ENCODE measurements around the gene YPEL1. TPM values are rescaled to one million over a fixed set of nuclear protein-coding genes. Genes with fewer than 3 reads are reported as not detected.

YPEL1 gene
- total RNA-seq, 4 donors from 2014 or later, result 1.5 to 5.1 (median 2.4) TPM

DNA sequence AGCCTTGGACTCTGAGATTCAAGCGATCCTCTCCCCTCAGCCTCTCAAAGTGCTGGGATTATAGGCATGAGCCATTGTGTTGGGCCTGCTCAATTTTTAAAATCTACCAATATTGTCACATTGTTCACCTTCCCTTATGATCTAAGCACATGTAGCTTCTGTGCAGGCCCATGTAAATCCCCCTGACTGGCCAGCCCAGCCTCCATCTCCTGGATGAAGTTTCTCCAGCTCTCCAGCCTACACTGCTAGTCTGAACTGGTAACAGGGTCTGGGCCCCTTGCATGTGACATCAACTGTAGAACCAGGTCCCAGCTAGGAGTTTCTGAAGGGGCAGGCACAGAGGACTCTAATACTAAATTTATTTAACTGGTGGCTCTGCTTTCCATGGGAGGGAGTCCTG is 32.8 kb upstream of the YPEL1 start:
- no peak for TF ChIP-seq EP300 (IDR thresholded peaks at IDR 0.05)
- H3K27me3 ChIP-seq, result no peaks in the 10 kb centered on the region
- H3K4me1 ChIP-seq, result no peaks in the 10 kb centered on the region
- no peak for DNase-seq (ENCODE audit: low spot score in 2 of 2)
- 100% methylated on average over 1 of the region's 1 CpG for WGBS
- no peak overlapping the region for H3K27ac ChIP-seq
- no peaks in the 10 kb centered on the region for H3K9me3 ChIP-seq
- H3K36me3 ChIP-seq, result peaks cover 92% of the 10 kb centered on the region
- H3K4me3 ChIP-seq, result no peak overlapping the region

DNA sequence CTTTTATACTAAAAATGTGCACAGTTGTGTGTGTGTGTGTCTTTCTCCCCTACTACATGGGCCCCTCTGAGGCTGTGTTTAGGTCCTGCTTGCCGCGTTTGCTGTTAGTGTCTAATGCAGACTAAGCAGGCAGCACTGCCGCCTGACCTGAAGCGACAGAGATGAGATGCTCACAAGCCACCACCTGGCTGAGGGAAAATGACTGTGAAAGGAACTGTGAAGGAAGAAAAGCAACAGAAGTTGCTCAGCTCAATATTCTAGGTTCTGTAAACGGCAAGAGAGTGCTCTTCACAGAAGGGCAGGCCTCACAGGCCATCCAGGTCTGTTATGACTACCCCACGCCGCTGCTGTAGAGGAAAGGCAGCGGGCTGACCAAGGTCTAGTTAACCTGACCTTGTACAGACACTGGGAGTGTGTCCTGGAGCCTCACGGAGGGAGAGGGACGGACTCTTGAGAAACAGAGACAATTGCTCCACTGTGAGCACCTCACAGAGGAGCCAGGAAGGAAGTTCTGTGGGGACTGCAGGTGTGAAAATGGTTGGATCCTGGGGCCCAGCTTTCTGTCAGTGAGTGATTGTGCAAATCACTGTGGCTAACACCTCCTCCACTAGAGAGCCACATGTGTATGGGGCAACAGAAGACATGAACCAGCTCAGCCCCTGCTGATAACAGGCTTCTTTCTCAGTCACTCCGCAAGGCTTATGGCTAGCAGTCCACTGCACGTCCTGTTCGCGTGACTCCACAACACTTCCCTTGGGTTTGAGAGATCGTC is 31.3 kb upstream of the YPEL1 start:
- no peaks in the 10 kb centered on the region for H3K4me1 ChIP-seq
- no peak overlapping the region for H3K27ac ChIP-seq
- peaks cover 97% of the 10 kb centered on the region for H3K36me3 ChIP-seq
- no peaks in the 10 kb centered on the region for H3K27me3 ChIP-seq
- no peak for DNase-seq (ENCODE audit: low spot score in 2 of 2)
- no peak for TF ChIP-seq POLR2AphosphoS5 (IDR thresholded peaks at IDR 0.05)
- no peak for TF ChIP-seq POLR2A (IDR thresholded peaks at IDR 0.05)
- TF ChIP-seq EP300 (IDR thresholded peaks at IDR 0.05), result no peak
- TF ChIP-seq, protein P1, sequence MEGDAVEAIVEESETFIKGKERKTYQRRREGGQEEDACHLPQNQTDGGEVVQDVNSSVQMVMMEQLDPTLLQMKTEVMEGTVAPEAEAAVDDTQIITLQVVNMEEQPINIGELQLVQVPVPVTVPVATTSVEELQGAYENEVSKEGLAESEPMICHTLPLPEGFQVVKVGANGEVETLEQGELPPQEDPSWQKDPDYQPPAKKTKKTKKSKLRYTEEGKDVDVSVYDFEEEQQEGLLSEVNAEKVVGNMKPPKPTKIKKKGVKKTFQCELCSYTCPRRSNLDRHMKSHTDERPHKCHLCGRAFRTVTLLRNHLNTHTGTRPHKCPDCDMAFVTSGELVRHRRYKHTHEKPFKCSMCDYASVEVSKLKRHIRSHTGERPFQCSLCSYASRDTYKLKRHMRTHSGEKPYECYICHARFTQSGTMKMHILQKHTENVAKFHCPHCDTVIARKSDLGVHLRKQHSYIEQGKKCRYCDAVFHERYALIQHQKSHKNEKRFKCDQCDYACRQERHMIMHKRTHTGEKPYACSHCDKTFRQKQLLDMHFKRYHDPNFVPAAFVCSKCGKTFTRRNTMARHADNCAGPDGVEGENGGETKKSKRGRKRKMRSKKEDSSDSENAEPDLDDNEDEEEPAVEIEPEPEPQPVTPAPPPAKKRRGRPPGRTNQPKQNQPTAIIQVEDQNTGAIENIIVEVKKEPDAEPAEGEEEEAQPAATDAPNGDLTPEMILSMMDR (IDR thresholded peaks at IDR 0.05), result no peak
- WGBS, result 89% methylated on average over 15 of the region's 15 CpGs
- H3K9me3 ChIP-seq, result no peaks in the 10 kb centered on the region
- no peak overlapping the region for H3K4me3 ChIP-seq

DNA sequence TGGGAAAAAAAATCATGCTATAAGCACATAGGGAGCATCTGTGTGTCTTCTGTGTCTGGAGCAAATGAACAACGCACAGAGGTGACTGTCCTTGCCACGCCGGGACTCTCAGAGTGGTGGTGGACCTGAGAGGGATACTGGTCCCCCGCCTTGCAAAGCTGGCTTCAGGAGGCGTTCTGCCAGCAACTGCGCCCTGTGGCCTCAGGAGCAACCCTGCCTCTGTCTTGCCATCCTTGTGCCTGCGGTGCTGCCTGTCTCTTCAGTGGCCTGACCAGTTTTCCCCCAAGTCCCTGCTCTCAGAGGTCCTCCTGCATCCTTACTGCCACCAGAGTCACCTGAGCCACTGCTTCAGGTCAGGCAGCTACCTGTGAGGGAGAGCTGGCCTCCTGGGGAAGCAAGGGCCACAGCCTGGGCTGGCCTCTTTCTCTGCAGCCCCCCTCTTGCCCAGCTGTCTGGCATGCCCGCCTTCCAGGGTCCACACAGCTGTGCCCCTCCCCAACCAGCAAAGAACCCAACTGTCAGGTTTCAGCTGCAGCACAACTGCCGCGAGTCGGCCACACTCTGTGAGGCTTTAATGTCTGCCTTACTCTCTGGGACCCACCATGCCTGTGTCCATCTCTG is 30.4 kb upstream of the YPEL1 start:
- TF ChIP-seq, protein P1 (IDR thresholded peaks at IDR 0.05), result no peak
- TF ChIP-seq EP300 (IDR thresholded peaks at IDR 0.05), result no peak
- no peak for TF ChIP-seq POLR2AphosphoS5 (IDR thresholded peaks at IDR 0.05)
- Histone ChIP-seq H3K27ac (no peak overlapping the region), H3K27me3 (no peaks in the 10 kb centered on the region), H3K9me3 (no peaks in the 10 kb centered on the region), H3K4me1 (no peaks in the 10 kb centered on the region), H3K4me3 (no peak overlapping the region), H3K36me3 (peaks cover 97% of the 10 kb centered on the region)
- 91% methylated on average over 11 of the region's 11 CpGs for WGBS
- DNase-seq (ENCODE audit: low spot score in 2 of 2), result no peak

DNA sequence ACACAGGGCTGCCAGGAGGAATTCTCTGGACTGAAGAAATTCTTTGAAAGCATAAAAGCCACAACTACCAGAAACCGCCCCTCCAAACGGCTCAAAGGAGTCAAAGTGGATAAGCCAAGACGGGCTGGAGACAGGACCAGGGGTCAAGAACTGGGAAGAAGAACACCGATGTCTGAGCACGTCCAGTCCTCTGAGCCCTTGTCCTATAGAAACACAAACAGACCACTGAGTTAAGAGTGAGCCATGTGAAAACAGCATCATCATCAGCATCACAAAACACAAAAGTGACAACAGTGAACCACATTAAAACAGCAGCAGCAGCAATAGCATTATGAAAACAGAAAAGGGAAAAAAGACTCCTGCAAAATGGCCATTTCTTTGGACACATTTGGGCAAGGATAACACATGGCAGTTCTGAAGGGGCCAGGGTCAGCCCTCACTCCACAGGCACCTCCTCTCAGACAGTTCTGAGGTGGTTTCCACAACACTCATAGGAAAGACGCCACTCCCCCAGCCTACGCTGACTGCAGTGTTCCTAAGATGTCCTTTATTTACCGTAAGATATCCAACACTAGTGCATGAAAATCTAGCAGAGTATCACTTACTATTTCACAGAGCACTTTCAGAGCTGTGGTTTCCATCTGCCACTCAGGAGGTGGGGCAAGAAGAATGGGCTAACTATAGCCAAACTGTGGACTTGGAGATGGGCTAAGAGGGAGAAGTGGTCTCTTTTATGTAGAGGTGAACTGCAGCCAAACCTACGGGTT is 28.6 kb upstream of the YPEL1 start:
- Histone ChIP-seq H3K27me3 (no peaks in the 10 kb centered on the region), H3K4me3 (no peak overlapping the region), H3K4me1 (no peaks in the 10 kb centered on the region), H3K27ac (no peak overlapping the region), H3K36me3 (peaks cover 82% of the 10 kb centered on the region), H3K9me3 (no peaks in the 10 kb centered on the region)
- no peak for TF ChIP-seq EP300 (IDR thresholded peaks at IDR 0.05)
- TF ChIP-seq, protein P1 (IDR thresholded peaks at IDR 0.05), result no peak
- no peak for TF ChIP-seq POLR2AphosphoS5 (IDR thresholded peaks at IDR 0.05)
- no peak for TF ChIP-seq POLR2A (IDR thresholded peaks at IDR 0.05)
- DNase-seq (ENCODE audit: low spot score in 2 of 2), result no peak
- 84% methylated on average over 9 of the region's 9 CpGs for WGBS

DNA sequence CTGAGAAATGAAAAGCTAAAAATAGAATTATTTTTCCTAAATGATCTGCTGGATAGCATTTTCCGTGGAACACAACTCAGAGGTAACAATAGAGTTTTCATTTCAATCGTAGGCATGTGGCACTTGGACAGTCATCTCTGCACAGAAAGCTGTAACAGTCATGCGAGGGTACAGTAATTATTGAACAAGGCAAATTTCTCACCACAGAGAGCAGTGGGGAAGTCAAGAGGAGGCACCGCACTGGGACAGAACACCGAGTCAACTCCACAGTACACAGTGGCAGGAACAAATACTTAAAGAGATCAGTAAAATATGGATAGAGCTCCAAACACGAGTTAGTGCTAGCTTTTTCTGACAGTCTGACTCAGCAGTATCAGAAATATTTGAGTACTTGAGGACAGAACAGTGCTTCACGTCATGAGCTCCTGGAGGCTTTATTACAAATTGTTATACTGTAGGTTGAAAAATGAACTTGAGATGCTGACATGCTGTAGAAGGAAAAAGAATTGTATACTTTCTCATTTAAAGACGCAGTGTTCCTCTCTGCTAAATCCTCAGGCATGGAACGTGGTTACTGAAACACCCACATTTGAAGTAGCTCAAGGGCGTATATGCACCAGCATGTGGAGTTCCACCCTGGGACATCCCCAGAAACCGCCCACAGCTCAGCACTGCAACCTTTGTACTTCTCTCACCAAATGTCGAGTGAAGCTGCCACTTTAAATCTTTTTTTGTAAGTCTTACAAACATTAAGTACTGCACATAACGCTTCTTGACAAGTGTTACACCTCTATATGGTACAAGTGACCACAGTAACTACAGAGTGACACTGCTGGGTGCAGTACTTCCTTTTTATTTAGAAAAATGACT is 27.4 kb upstream of the YPEL1 start:
- Histone ChIP-seq H3K36me3 (peaks cover 80% of the 10 kb centered on the region), H3K4me1 (no peaks in the 10 kb centered on the region), H3K27me3 (no peaks in the 10 kb centered on the region), H3K4me3 (no peak overlapping the region), H3K27ac (no peak overlapping the region), H3K9me3 (no peaks in the 10 kb centered on the region)
- TF ChIP-seq POLR2A (IDR thresholded peaks at IDR 0.05) (no peak), POLR2AphosphoS5 (IDR thresholded peaks at IDR 0.05) (no peak), EP300 (IDR thresholded peaks at IDR 0.05) (no peak)
- TF ChIP-seq, protein P1 (IDR thresholded peaks at IDR 0.05), result no peak
- WGBS, result 45% methylated on average over 13 of the region's 13 CpGs
- DNase-seq (ENCODE audit: low spot score in 2 of 2), result no peak

Measured in suprapubic skin (tissue), 4 donors.